Chondrocyte (in vitro differentiated cells): ENCODE data around the gene ELOVL5. TPM values are rescaled to one million over a fixed set of nuclear protein-coding genes. Genes with fewer than 3 reads are reported as not detected.

Source experiments
- DNase-seq: peaks from one replicate; pipeline ENCODE4 v3.0.0; 2021; ENCODE audit warnings: mixed read lengths, low spot score
- H3K27ac Mint-ChIP-seq: one replicate; pipeline ENCODE4 v1.8.0; 2021; ENCODE audit warnings: mild to moderate bottlenecking, moderate library complexity, mixed read lengths; ENCODE audit not compliant: unreplicated experiment
- H3K27me3 Mint-ChIP-seq: 2 replicates; pipeline ENCODE4 v1.8.0; 2021; ENCODE audit warnings: low read depth, mixed read lengths
- H3K36me3 Mint-ChIP-seq: 2 replicates; pipeline ENCODE4 v1.8.0; 2021; ENCODE audit warnings: low read depth, mixed read lengths
- H3K4me1 Mint-ChIP-seq: 2 replicates; pipeline ENCODE4 v1.8.0; 2021; ENCODE audit warnings: low read depth, mild to moderate bottlenecking, mixed read lengths
- H3K4me3 Mint-ChIP-seq: one replicate; pipeline ENCODE4 v1.8.0; 2021; ENCODE audit warnings: mild to moderate bottlenecking, moderate library complexity, mixed read lengths; ENCODE audit not compliant: unreplicated experiment
- H3K9me3 Mint-ChIP-seq: 2 replicates; pipeline ENCODE4 v1.8.0; 2021; ENCODE audit warnings: low read depth, mixed read lengths
- CTCF ChIP-seq: fragments of 200-600 bp; sonication (generic); IDR thresholded peaks from 2 replicates; pipeline ENCODE4 v1.5.0; 2021; ENCODE audit warnings: antibody characterized with exemption, mild to moderate bottlenecking, moderate library complexity
- total RNA-seq: library from RNA; stranded (reverse); gene quantifications from 3 replicates; pipeline ENCODE4 v1.2.1, GENCODE V29; 2021

Gene ELOVL5
- total RNA-seq, 1 donor from 2014 or later: 102 TPM

- H3K4me1 Mint-ChIP-seq: peaks cover 41% of the 10 kb centered on the region
- no peaks in the 10 kb centered on the region for H3K27me3 Mint-ChIP-seq
- H3K27ac Mint-ChIP-seq: no peak overlapping the region
- no peak for TF ChIP-seq CTCF
- DNase-seq: no peak
- no peaks in the 10 kb centered on the region for H3K9me3 Mint-ChIP-seq
- H3K4me3 Mint-ChIP-seq: no peak overlapping the region
- H3K36me3 Mint-ChIP-seq: peaks cover 16% of the 10 kb centered on the region
These were observed 69.5 kb downstream of the ELOVL5 start for GRCh38 chr6:53279293-53279692.

GRCh38 chr6:53273370-53273769, 75.4 kb downstream of the ELOVL5 start:
- Mint-ChIP-seq H3K4me1 (peaks cover 4% of the 10 kb centered on the region), H3K27me3 (no peaks in the 10 kb centered on the region), H3K4me3 (no peak overlapping the region), H3K9me3 (no peaks in the 10 kb centered on the region), H3K27ac (no peak overlapping the region), H3K36me3 (peaks cover 45% of the 10 kb centered on the region)
- TF ChIP-seq CTCF: peak; percentile 16
- DNase-seq: no peak

GRCh38 chr6:53269827-53270226, 78.9 kb downstream of the ELOVL5 start:
- H3K36me3 Mint-ChIP-seq: peaks cover 48% of the 10 kb centered on the region
- no peaks in the 10 kb centered on the region for H3K27me3 Mint-ChIP-seq
- no peak for TF ChIP-seq CTCF
- H3K4me3 Mint-ChIP-seq: no peak overlapping the region
- H3K4me1 Mint-ChIP-seq: peaks cover 4% of the 10 kb centered on the region
- DNase-seq: no peak
- no peak overlapping the region for H3K27ac Mint-ChIP-seq
- H3K9me3 Mint-ChIP-seq: no peaks in the 10 kb centered on the region

- Mint-ChIP-seq H3K9me3 (no peaks in the 10 kb centered on the region), H3K36me3 (peaks cover 44% of the 10 kb centered on the region), H3K27ac (no peak overlapping the region), H3K4me1 (peaks cover 12% of the 10 kb centered on the region), H3K27me3 (no peaks in the 10 kb centered on the region), H3K4me3 (no peak overlapping the region)
- DNase-seq: no peak
- TF ChIP-seq CTCF: no peak
These were observed 79.7 kb downstream of the ELOVL5 start for GRCh38 chr6:53268858-53269608.

- peaks cover 20% of the 10 kb centered on the region for H3K4me1 Mint-ChIP-seq
- TF ChIP-seq CTCF: no peak
- H3K27ac Mint-ChIP-seq: no peak overlapping the region
- no peaks in the 10 kb centered on the region for H3K9me3 Mint-ChIP-seq
- no peaks in the 10 kb centered on the region for H3K27me3 Mint-ChIP-seq
- no peak for DNase-seq
- H3K4me3 Mint-ChIP-seq: no peak overlapping the region
- H3K36me3 Mint-ChIP-seq: peaks cover 32% of the 10 kb centered on the region
These were observed 82.1 kb downstream of the ELOVL5 start for GRCh38 chr6:53266553-53267090.
